Right atrium auricular region (tissue), 2 donors: ENCODE measurements around the gene WDR81. TPM values are rescaled to one million over a fixed set of nuclear protein-coding genes. Genes with fewer than 3 reads are reported as not detected.
"Not testable (repeated sequence)": the region's sequence is repeated elsewhere in the genome, so short reads cannot be mapped to it uniquely, and the experiment has no call there.

ENCODE experiments used
- DNase-seq: peaks from one replicate; pipeline ENCODE4 v3.0.0-alpha.2; 2019; ENCODE audit warnings: low spot score
- H3K27ac ChIP-seq, 2 donors: fragments of 200-600 bp; sonication (generic); 1 replicate in 1 of 2; 2 replicates in 1 of 2; pipeline ENCODE4 v1.5.1; 2016 to 2019
- H3K27me3 ChIP-seq, 2 donors: fragments of 200-600 bp; sonication (generic); one replicate each; pipeline versions ENCODE4 v1.5.1 to v1.6.0; 2017 to 2019
- H3K36me3 ChIP-seq: fragments of 200-600 bp; sonication (generic); one replicate; pipeline ENCODE4 v1.5.1; 2016
- H3K4me1 ChIP-seq, 2 donors: fragments of 200-600 bp; sonication (generic); one replicate each; pipeline versions ENCODE4 v1.5.1 to v1.6.0; 2017 to 2019
- H3K4me3 ChIP-seq, 2 donors: fragments of 200-600 bp; sonication (generic); 1 replicate in 1 of 2; 2 replicates in 1 of 2; pipeline ENCODE4 v1.5.1; 2017 to 2019; ENCODE audit warnings: mild to moderate bottlenecking in 1 of 2, moderate library complexity in 1 of 2
- H3K9me3 ChIP-seq, 2 donors: fragments of 200-600 bp; sonication (generic); one replicate each; pipeline ENCODE4 v1.5.1; 2019
- total RNA-seq, 2 donors: library from RNA; depleted of rRNA; stranded (reverse); fragments of >200 nt; gene quantifications; one replicate each; pipeline ENCODE4 v1.1.0, GENCODE V29; 2016
- TF ChIP-seq, protein P1 (sequence below), 2 donors: fragments of 200-600 bp; sonication (generic); IDR thresholded peaks; one replicate each; pipeline ENCODE4 v1.5.1; 2019; ENCODE audit warnings: antibody characterized with exemption in 2 of 2

WDR81 gene
- total RNA-seq: 10 to 100 TPM; 10.9 to 17.9 TPM

- peak; percentile 92 for DNase-seq
- Histone ChIP-seq H3K4me1 (peaks cover 0 to 50% of the 10 kb centered on the region in 2 donors), H3K27me3 (no peaks in the 10 kb centered on the region), H3K4me3 (peak within 1 kb of the TSS; percentile 51 to 73), H3K9me3 (no peaks in the 10 kb centered on the region), H3K36me3 (no peaks in the 10 kb centered on the region), H3K27ac (peak within 1 kb of the TSS; percentile 88 to 90)
- TF ChIP-seq, protein P1, sequence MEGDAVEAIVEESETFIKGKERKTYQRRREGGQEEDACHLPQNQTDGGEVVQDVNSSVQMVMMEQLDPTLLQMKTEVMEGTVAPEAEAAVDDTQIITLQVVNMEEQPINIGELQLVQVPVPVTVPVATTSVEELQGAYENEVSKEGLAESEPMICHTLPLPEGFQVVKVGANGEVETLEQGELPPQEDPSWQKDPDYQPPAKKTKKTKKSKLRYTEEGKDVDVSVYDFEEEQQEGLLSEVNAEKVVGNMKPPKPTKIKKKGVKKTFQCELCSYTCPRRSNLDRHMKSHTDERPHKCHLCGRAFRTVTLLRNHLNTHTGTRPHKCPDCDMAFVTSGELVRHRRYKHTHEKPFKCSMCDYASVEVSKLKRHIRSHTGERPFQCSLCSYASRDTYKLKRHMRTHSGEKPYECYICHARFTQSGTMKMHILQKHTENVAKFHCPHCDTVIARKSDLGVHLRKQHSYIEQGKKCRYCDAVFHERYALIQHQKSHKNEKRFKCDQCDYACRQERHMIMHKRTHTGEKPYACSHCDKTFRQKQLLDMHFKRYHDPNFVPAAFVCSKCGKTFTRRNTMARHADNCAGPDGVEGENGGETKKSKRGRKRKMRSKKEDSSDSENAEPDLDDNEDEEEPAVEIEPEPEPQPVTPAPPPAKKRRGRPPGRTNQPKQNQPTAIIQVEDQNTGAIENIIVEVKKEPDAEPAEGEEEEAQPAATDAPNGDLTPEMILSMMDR (IDR thresholded peaks at IDR 0.05): no peak
Measured at GRCh38 chr17:1724351-1724868, at the start of gene WDR81. Gene WDR81 (plus strand): TSS chr17:1724704. CDS start chr17:1724960, 256 bp downstream.

DNA sequence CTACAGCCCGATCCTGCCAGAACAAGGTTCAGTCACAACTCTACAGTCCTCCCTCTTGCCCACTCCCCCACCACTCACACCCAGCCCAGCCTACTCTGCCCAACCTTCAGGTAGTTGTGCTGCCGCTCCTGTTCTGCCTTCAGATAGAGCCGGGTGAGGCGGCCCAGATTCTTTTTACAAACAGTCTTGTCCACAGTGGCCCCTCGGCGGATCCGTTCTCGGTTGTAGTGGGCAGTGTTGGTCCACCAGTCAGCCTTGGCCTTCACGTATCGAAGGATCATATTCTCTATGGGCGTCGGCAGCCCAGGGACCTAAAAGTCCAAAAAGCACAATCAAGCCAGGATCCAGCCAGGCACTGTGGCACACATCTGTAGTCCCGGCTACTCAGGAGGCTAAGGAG lies 48.1 kb upstream of the WDR81 start:
- TF ChIP-seq, protein P1 (IDR thresholded peaks at IDR 0.05): no peak
- no peak overlapping the region for H3K27ac ChIP-seq
- no peaks in the 10 kb centered on the region for H3K4me1 ChIP-seq
- no peak overlapping the region for H3K4me3 ChIP-seq
- H3K36me3 ChIP-seq: peaks cover 100% of the 10 kb centered on the region
- no peaks in the 10 kb centered on the region for H3K27me3 ChIP-seq
- no peak for DNase-seq
- no peaks in the 10 kb centered on the region for H3K9me3 ChIP-seq

- DNase-seq: no peak
- no peaks in the 10 kb centered on the region for H3K27me3 ChIP-seq
- no peaks in the 10 kb centered on the region for H3K9me3 ChIP-seq
- H3K4me1 ChIP-seq: peaks cover 0 to 25% of the 10 kb centered on the region in 2 donors
- TF ChIP-seq, protein P1 (IDR thresholded peaks at IDR 0.05): no peak
- H3K36me3 ChIP-seq: peaks cover 51% of the 10 kb centered on the region
- peak overlapping the region; percentile 93 to 94 for H3K27ac ChIP-seq
- H3K4me3 ChIP-seq: peak overlapping the region; percentile 86
Measured at GRCh38 chr17:1683459-1683858, 41.0 kb upstream of the WDR81 start.

GRCh38 chr17:1684378-1685189 lies 39.9 kb upstream of the WDR81 start, which contains the start of gene PRPF8:
Gene PRPF8 (minus strand): TSS chr17:1684867. CDS start chr17:1684571, 296 bp downstream.
- peaks cover 0 to 25% of the 10 kb centered on the region in 2 donors for H3K4me1 ChIP-seq
- no peaks in the 10 kb centered on the region for H3K9me3 ChIP-seq
- peak within 1 kb of the TSS; percentile 86 for H3K4me3 ChIP-seq
- TF ChIP-seq, protein P1 (IDR thresholded peaks at IDR 0.05): peak in 1 of 2 donors; percentile 9
- peak; percentile 99 for DNase-seq
- peak within 1 kb of the TSS; percentile 93 to 94 for H3K27ac ChIP-seq
- no peaks in the 10 kb centered on the region for H3K27me3 ChIP-seq
- peaks cover 40% of the 10 kb centered on the region for H3K36me3 ChIP-seq

GRCh38 chr17:1686086-1686485 lies 38.4 kb upstream of the WDR81 start:
- Histone ChIP-seq H3K4me1 (peaks cover 0 to 25% of the 10 kb centered on the region in 2 donors), H3K36me3 (peaks cover 25% of the 10 kb centered on the region), H3K27ac (no peak overlapping the region), H3K9me3 (no peaks in the 10 kb centered on the region), H3K4me3 (no peak overlapping the region), H3K27me3 (no peaks in the 10 kb centered on the region)
- no peak for DNase-seq
- TF ChIP-seq, protein P1 (IDR thresholded peaks at IDR 0.05): no peak

GRCh38 chr17:1688405-1688804 lies 36.1 kb upstream of the WDR81 start:
- DNase-seq: not testable (repeated sequence)

More at GRCh38 chr17:1688405-1688804, 36.1 kb upstream of the WDR81 start:
- not testable (repeated sequence) for H3K27ac ChIP-seq, H3K36me3 ChIP-seq, H3K27me3 ChIP-seq, H3K9me3 ChIP-seq, H3K4me3 ChIP-seq
- peaks cover 0 to 12% of the 10 kb centered on the region in 2 donors for H3K4me1 ChIP-seq
